HCT116 (cell line): ENCODE measurements around the gene COL23A1.

Experiments
- EZH2 ChIP-seq: fragments of 200-600 bp; sonication (generic); IDR thresholded peaks from 2 replicates; pipeline ENCODE4 v1.6.1; 2017; ENCODE audit warnings: antibody characterized with exemption, mixed run types
- POLR2AphosphoS5 ChIP-seq: IDR thresholded peaks from 2 replicates; pipeline ENCODE4 v1.6.1; 2011; ENCODE audit warnings: mild to moderate bottlenecking, low read depth, low read length, moderate library complexity
- RAD21 ChIP-seq: IDR thresholded peaks from 2 replicates; pipeline ENCODE4 v1.6.1; 2012; ENCODE audit warnings: low read depth, mild to moderate bottlenecking
- ZNF274 ChIP-seq: fragments of 200-500 bp; sonication (Bioruptor generic); IDR thresholded peaks from 2 replicates; pipeline ENCODE4 v1.6.1; 2014; ENCODE audit warnings: mild to moderate bottlenecking, low read depth, low read length, inconsistent platforms
- TF ChIP-seq, protein P1 (sequence below), 3 experiments: fragments of 200-600 bp in 1 of 3; sonication (generic) in 1 of 3; IDR thresholded peaks in 2 of 3; conservative IDR thresholded peaks in 1 of 3; 2 replicates each; pipeline ENCODE4 v1.5.1; 2012 to 2017; ENCODE audit warnings: low read depth in 2 of 3, low read length in 2 of 3, antibody characterized with exemption in 1 of 3, borderline replicate concordance in 1 of 3, control low read depth in 1 of 3, mild to moderate bottlenecking in 1 of 3, mixed read lengths in 1 of 3, mixed run types in 1 of 3, moderate library complexity in 1 of 3; ENCODE audit not compliant: insufficient read depth in 1 of 3

- TF ChIP-seq EZH2 (no peak), RAD21 (no peak), POLR2AphosphoS5 (peak; percentile 91), ZNF274 (no peak)
- TF ChIP-seq, protein P1, sequence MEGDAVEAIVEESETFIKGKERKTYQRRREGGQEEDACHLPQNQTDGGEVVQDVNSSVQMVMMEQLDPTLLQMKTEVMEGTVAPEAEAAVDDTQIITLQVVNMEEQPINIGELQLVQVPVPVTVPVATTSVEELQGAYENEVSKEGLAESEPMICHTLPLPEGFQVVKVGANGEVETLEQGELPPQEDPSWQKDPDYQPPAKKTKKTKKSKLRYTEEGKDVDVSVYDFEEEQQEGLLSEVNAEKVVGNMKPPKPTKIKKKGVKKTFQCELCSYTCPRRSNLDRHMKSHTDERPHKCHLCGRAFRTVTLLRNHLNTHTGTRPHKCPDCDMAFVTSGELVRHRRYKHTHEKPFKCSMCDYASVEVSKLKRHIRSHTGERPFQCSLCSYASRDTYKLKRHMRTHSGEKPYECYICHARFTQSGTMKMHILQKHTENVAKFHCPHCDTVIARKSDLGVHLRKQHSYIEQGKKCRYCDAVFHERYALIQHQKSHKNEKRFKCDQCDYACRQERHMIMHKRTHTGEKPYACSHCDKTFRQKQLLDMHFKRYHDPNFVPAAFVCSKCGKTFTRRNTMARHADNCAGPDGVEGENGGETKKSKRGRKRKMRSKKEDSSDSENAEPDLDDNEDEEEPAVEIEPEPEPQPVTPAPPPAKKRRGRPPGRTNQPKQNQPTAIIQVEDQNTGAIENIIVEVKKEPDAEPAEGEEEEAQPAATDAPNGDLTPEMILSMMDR (IDR thresholded peaks at IDR 0.05 in 2 of 3, conservative IDR thresholded peaks at IDR 0.05 in 1 of 3; ENCODE audit: borderline replicate concordance in 1 of 3, insufficient read depth in 1 of 3, low read depth in 2 of 3, low read length in 2 of 3) = no peak
These were observed 36.5 kb upstream of the COL23A1 start, which contains the start of gene CLK4 for GRCh38 chr5:178626484-178627258.
